Measurements from ENCODE around the gene SH3TC1.

SH3TC1 gene

DNA sequence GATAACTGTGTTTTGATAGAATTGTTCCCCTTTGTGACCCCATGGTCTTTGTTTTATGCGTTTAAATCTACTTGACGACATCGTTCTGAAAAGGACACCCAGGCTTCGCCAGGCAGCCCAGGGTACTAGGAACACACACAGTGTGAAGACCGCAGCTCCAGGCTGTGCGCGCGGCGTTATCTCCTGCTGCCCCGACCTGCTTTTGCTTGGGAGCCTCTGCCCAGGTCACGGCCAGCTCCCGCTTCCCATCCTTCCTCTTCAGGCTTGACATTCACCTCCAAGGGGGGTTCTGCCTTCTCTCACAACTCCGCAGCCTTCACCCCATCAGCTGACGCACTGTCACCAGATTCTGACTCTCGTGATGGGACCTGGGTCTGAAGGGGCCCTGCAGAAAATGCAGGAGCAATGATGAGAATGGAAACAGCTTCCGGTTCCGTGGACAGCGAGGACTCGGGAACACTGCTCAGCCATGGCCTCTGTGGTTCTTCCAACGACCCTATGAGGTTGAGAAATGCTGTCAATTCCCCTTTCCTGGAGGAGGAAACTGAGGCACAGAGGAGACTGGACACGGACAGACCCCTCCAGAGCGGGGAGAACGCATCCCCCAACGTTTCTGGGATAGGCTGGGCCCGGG lies 69.9 kb downstream of the SH3TC1 start:
- CTCF ChIA-PET: interaction anchor here (0.8 kb wide), 1 partner anchor 134 kb away, joined by 3 read pairs; no protein-coding TSS in a partner anchor
- H3K27ac ChIP-seq: no peak overlapping the region
- TF ChIP-seq, protein P1, sequence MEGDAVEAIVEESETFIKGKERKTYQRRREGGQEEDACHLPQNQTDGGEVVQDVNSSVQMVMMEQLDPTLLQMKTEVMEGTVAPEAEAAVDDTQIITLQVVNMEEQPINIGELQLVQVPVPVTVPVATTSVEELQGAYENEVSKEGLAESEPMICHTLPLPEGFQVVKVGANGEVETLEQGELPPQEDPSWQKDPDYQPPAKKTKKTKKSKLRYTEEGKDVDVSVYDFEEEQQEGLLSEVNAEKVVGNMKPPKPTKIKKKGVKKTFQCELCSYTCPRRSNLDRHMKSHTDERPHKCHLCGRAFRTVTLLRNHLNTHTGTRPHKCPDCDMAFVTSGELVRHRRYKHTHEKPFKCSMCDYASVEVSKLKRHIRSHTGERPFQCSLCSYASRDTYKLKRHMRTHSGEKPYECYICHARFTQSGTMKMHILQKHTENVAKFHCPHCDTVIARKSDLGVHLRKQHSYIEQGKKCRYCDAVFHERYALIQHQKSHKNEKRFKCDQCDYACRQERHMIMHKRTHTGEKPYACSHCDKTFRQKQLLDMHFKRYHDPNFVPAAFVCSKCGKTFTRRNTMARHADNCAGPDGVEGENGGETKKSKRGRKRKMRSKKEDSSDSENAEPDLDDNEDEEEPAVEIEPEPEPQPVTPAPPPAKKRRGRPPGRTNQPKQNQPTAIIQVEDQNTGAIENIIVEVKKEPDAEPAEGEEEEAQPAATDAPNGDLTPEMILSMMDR (conservative IDR thresholded peaks at IDR 0.05; ENCODE audit: low read depth): no peak
- DNase-seq (ENCODE audit: low spot score): no peak
- POLR2A ChIA-PET (ENCODE audit: low non-redundant PET): no interaction called here

DNA sequence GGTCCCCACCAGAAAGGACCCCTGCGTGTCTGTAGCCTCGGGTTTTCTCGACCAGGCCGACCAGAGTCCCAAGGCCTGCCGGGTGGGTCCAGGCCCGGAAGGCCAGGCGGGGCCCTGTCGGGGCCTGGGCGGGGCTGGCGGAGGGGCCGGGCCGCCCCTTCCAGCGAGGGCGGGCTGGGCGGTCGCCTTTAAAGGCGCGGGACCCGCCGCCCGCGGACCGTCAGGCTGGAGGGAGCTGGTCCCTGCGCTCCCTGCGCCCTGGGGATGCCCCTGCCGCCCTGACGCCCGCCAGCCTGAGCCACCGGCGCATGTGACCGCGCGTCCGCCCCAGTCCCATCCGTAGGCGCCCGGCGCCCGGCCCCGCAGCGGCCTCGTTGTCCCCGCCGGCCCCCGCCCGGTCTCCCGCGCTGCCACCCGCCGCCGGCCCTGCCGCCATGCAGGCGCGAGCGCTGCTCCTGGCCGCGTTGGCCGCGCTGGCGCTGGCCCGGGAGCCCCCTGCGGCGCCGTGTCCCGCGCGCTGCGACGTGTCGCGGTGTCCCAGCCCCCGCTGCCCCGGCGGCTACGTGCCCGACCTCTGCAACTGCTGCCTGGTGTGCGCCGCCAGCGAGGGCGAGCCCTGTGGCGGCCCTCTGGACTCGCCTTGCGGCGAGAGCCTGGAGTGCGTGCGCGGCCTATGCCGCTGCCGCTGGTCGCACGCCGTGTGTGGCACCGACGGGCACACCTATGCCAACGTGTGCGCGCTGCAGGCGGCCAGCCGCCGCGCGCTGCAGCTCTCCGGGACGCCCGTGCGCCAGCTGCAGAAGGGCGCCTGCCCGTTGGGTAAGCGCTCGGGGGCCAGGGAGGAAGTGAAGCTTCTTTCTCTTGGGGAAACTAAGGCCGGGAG lies 70.7 kb downstream of the SH3TC1 start, which contains the start of gene HTRA3:
HTRA3 (plus strand) TSS at position 220 of the 883 bp plus-strand sequence; CDS start at position 435, 215 bp downstream.
- CTCF ChIA-PET: no interaction called here
- no peak for DNase-seq (ENCODE audit: low spot score)
- H3K27ac ChIP-seq: no peak within 1 kb of the TSS
- TF ChIP-seq, protein P1 (conservative IDR thresholded peaks at IDR 0.05; ENCODE audit: low read depth): no peak
- POLR2A ChIA-PET (ENCODE audit: low non-redundant PET): no interaction called here

GRCh38 chr4:8270418-8270771 lies 71.3 kb downstream of the SH3TC1 start:
- TF ChIP-seq, protein P1 (conservative IDR thresholded peaks at IDR 0.05; ENCODE audit: low read depth): no peak
- ChIA-PET CTCF (no interaction called here), POLR2A (ENCODE audit: low non-redundant PET) (no interaction called here)
- no peak for DNase-seq (ENCODE audit: low spot score)
- no peak overlapping the region for H3K27ac ChIP-seq

GRCh38 chr4:8270912-8271815 lies 72.1 kb downstream of the SH3TC1 start:
- no peak overlapping the region for H3K27ac ChIP-seq
- TF ChIP-seq, protein P1 (conservative IDR thresholded peaks at IDR 0.05; ENCODE audit: low read depth): no peak
- ChIA-PET CTCF (no interaction called here), POLR2A (ENCODE audit: low non-redundant PET) (no interaction called here)
- no peak for DNase-seq (ENCODE audit: low spot score)

- CTCF ChIA-PET: no interaction called here
- TF ChIP-seq, protein P1 (conservative IDR thresholded peaks at IDR 0.05; ENCODE audit: low read depth): no peak
- POLR2A ChIA-PET (ENCODE audit: low non-redundant PET): no interaction called here
- no peak for DNase-seq (ENCODE audit: low spot score)
- no peak overlapping the region for H3K27ac ChIP-seq
Measured at GRCh38 chr4:8271821-8272220, 72.7 kb downstream of the SH3TC1 start.
